GM21723 (cell line): ENCODE measurements around the gene CAPN13.

Experiments used
- ATAC-seq: cut with Tn5 transposase; IDR thresholded peaks from one replicate; pipeline ENCODE4 v1.9.1; 2021; ENCODE audit warnings: mild to moderate bottlenecking, moderate library complexity; ENCODE audit not compliant: unreplicated experiment

The CAPN13 gene

GRCh38 chr2:30764021-30764800 is 43.0 kb downstream of the CAPN13 start:
- no peak for ATAC-seq

GRCh38 chr2:30763151-30763660 is 44.0 kb downstream of the CAPN13 start:
- no peak for ATAC-seq

GRCh38 chr2:30761226-30761625 is 46.0 kb downstream of the CAPN13 start:
- ATAC-seq: no peak

GRCh38 chr2:30759481-30759880 is 47.8 kb downstream of the CAPN13 start:
- no peak for ATAC-seq

GRCh38 chr2:30758191-30758651 is 49.0 kb downstream of the CAPN13 start:
- no peak for ATAC-seq

DNA sequence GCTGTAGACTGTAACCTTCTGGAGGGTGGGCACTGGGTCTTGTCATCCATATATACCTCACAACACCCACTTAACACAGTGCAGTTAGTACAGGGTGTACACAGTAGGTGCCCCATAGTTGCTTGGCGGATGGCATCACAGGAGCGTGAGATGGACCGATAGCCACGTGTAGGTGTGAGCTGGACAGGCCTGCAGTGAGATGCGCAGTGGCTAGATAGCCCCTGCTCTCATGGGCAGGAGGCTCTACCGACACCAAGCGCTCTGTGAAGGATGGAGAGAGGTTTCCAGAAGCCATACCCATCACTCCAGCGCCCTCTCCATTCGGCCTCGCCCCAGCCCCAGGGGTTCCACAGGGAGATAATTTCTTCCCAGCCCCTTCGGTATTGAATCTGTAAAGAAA is 49.5 kb downstream of the CAPN13 start:
- ATAC-seq: no peak

DNA sequence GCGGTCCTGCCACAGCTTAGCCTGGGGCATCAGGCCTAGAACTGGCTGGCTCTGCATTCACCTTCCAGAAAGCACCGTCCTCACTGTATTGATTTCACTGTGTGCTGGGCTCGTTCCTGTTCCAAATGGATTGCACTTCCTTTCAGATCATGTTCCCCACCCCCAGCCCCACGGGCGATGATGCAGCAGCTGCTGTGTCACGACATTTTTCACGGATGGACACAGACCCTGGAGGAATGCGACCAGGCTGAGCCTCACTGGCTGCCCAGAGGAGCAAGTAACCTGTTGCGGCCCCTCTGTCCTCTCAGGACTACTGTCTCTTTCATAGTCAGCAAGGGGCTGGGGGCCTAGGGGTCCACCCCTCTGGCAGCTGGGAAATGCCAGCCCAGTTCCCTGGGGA is 50.3 kb downstream of the CAPN13 start:
- ATAC-seq: no peak

- no peak for ATAC-seq
These were observed 51.1 kb downstream of the CAPN13 start for GRCh38 chr2:30756051-30756719.

- no peak for ATAC-seq
These were observed 53.6 kb downstream of the CAPN13 start for GRCh38 chr2:30753630-30754029.

DNA sequence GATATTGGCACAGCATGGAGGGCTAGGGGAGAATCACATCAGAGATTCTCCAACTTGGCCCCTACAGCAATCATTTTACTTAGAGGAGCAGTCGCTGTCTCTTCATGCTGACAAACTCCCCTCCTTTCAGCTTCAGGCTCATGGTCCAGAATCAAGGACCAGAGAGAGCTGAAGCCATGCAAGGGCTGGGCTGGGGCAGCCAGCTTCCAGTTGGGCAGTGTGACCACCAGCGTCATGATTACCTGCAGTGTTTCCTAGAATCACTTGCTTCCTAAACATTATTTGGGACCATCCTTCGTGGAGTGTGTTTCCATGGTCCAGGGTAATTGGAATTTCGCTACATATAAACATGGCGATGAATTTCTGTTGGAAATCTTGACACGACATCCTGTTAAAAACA is 54.4 kb downstream of the CAPN13 start:
- ATAC-seq: no peak

- no peak for ATAC-seq
These were observed 60.0 kb downstream of the CAPN13 start for GRCh38 chr2:30747206-30747605.

DNA sequence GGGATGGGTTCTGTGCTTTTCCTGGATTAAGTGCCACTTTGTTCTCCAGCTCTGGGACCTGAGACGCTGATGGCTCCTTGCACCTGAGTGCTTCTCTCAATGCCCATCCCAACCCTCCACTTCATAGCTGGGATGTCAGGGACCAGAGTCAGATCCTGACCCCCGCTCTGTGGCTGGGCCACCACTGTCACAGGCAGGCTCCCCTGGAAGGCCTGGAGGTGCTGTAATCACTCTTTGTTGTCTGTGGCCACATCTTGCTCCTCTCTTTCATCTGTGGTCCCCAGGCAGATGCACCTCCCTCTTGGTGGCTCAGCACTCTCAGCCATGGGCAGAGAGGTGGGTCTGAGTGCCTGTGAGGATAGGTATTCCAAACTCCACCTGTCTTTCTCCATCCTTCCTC is 62.4 kb downstream of the CAPN13 start:
- ATAC-seq: no peak

GRCh38 chr2:30741576-30741975 is 65.7 kb downstream of the CAPN13 start:
- ATAC-seq: no peak

DNA sequence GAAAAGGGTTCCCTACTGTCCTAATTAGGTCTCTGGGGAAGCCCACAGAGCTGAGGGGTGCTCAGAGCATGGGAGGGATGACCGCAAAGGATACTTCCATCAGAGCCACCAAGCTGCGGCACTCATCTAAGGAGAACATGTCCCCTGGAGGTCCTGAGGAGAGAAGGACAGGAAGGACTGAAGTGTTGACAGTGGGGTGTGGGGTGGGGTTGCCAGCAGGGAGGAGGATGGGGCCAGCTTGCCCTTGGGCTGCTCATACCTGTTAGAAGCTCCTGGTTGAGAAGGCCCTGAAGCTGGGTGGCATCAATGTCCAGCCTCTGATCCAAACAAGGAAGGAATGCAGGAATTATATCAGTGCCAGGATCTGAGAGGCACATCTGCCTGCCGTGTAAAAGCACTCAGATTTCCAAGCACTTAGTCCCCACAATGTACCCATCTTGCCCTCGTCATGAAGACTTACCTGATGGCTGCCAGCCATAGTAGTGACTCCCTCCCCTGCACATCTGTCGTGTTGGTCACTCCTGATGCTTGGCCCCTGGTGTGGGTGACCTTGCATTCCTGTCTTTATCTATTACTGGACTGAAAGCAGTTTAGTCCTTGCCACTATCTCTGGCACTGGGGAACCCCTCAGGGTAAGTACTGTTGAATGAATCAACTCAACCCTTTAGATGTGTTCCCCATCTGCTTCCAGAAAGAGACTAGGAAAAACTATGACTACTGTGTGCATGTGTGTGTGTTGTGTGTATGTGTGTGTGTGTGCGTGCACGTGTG is 68.9 kb downstream of the CAPN13 start:
- no peak for ATAC-seq

GRCh38 chr2:30737326-30737610 is 70.0 kb downstream of the CAPN13 start:
- no peak for ATAC-seq

DNA sequence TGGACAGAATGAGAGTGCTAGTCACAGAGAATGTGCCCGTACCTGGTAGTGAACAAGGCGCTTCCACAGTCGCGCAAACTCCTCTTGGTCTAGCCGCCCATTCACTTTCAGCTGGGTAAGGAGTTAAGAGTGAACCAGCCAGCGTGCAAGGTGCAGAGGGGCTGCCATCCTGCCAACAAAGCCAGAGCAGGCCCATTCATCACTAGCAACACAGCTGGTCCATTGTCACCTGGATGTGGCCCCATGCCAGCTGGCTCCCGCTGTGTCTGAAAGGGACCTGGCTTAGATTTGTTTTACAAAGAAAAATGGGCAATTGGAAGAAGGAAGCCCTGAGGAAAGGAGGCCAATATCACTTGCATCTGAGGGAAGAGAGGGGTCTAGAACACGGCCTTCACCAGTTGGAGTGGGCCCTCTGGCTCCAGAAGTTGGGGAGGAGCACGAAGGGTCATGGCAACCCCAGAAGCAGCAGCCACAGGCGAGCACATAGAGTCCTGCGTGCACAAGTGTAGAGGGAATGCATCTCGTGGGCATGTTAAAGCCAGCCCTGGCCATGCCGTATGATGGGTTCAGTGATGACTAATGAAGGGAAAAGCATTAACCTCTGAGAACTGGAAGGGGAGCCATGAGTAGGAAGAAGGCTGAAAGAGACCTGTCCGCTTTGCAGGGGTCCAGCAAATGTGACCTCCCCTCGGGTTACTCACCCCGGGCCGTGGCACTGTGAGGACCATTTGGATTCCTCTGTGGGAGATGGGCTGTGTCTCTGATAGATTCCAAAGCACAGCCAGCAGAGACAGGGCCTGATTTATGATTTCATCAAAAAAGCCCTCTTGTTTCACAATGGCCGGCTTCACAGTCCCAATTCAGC is 70.6 kb downstream of the CAPN13 start:
- ATAC-seq: no peak

GRCh38 chr2:30733876-30734520 is 73.2 kb downstream of the CAPN13 start:
- no peak for ATAC-seq

DNA sequence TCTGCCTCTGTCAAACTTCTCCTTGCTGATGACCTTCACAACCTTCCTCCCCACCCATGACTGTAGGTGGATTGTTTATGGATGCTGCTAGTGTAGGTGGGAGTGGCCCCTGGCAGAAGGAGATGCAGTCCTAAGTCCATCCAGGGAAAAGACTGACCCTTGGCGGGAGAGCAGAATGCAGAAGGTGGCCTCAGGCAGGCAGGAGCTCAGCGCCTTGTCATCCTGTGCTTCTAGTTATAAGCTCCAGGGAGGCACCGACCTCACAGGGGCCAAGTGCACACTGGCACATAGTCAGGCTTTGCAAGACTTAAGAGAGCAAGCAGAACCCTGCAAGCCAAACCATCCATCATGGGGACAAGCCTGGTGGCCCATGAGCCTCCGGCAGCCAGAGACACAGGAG is 74.4 kb downstream of the CAPN13 start:
- ATAC-seq: no peak

DNA sequence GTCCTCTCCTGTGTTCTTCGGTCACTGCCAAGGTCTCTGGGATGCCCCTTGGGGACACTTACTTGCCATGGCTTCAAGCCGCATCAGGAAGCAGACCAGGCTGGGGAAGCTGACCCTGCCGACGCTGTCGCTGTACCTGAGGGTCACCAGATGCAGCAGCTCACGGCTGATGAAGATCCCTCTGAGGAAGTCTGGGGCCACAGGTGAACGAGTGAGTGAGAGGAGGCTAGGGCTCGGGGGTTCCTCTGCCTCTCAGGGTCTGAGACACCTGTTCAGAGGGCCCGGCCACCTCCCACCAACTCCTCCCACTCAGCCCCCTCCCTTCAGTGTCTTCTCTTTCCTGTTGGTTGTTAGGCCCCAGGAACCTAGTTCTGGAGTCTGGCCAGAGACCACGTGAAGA is 74.9 kb downstream of the CAPN13 start:
- no peak for ATAC-seq

DNA sequence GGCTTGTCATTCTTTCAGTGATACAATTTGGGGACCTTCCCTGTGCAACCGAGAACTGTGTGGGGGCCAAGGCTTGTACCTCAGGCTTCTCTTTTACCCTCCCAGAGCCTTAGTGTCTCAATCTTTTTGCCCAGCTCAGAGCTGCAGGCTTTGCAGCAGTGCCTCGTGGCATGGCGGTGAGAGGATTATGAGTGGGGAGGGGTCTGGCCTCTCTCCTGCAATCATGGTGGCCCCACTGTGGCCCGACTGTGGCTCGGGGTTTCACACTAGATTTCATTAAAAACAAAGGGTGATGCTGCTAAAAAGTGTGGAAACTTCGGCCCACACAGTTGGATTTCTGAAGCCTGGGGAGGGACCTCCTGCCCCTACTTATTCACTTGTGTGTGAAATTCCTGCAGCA is 75.5 kb downstream of the CAPN13 start:
- no peak for ATAC-seq
